Astrocyte (in vitro differentiated cells and primary cell): ENCODE data around the gene TOB2.

ENCODE experiments used
- CTCF ChIP-seq: IDR thresholded peaks from 2 replicates; pipeline ENCODE4 v1.5.1; 2011; ENCODE audit warnings: low read depth, mild to moderate bottlenecking, inconsistent platforms, low read length, moderate library complexity; ENCODE audit not compliant: insufficient read depth
- EZH2 ChIP-seq: IDR thresholded peaks from 2 replicates; pipeline ENCODE4 v1.6.1; 2012; ENCODE audit warnings: mild to moderate bottlenecking, low read length, inconsistent platforms; ENCODE audit not compliant: insufficient read depth

GRCh38 chr22:41481131-41481830, 34.7 kb upstream of the TOB2 start:
- TF ChIP-seq CTCF (no peak), EZH2 (no peak)
